Raji (cell line): ENCODE data around the gene TRMU.

Experiments used
- POLR2A ChIP-seq: IDR thresholded peaks from 2 replicates; pipeline ENCODE4 v1.6.1; 2011; ENCODE audit warnings: low read depth, low read length, control low read depth; ENCODE audit not compliant: insufficient read depth

Gene TRMU

GRCh38 chr22:46365166-46365624 is 29.7 kb downstream of the TRMU start:
- TF ChIP-seq POLR2A = no peak

- no peak for TF ChIP-seq POLR2A
Observed at GRCh38 chr22:46366327-46366731, 30.8 kb downstream of the TRMU start.

- TF ChIP-seq POLR2A = no peak
Observed at GRCh38 chr22:46366801-46367706, 31.5 kb downstream of the TRMU start.

GRCh38 chr22:46367707-46368191 is 32.2 kb downstream of the TRMU start:
- no peak for TF ChIP-seq POLR2A

GRCh38 chr22:46368422-46368821 is 32.9 kb downstream of the TRMU start:
- TF ChIP-seq POLR2A = no peak

GRCh38 chr22:46368871-46369715 is 33.6 kb downstream of the TRMU start:
- TF ChIP-seq POLR2A = no peak

GRCh38 chr22:46369716-46370583 is 34.4 kb downstream of the TRMU start:
- TF ChIP-seq POLR2A = no peak

- TF ChIP-seq POLR2A = no peak
Observed at GRCh38 chr22:46370584-46371291, 35.2 kb downstream of the TRMU start.

GRCh38 chr22:46371623-46372226 is 36.2 kb downstream of the TRMU start:
- no peak for TF ChIP-seq POLR2A

GRCh38 chr22:46372686-46373085 is 37.2 kb downstream of the TRMU start:
- no peak for TF ChIP-seq POLR2A

- no peak for TF ChIP-seq POLR2A
Observed at GRCh38 chr22:46373159-46373558, 37.6 kb downstream of the TRMU start.

GRCh38 chr22:46373921-46374662 is 38.6 kb downstream of the TRMU start:
- TF ChIP-seq POLR2A = no peak
